HepG2 (cell line): ENCODE measurements around the gene PKLR. TPM values are rescaled to one million over a fixed set of nuclear protein-coding genes. Genes with fewer than 3 reads are reported as not detected.

Experiments
- BCL3 ChIP-seq: sonication (generic); formaldehyde crosslinking; IDR thresholded peaks from 2 replicates; pipeline ENCODE4 v1.5.1; 2020; ENCODE audit warnings: mild to moderate bottlenecking, missing genetic modification reagents, moderate library complexity
- CCAR2 ChIP-seq: fragments of 200-400 bp; formaldehyde crosslinking; optimal IDR thresholded peaks from 2 replicates; pipeline ENCODE3; 2018; ENCODE audit warnings: low read depth, mild to moderate bottlenecking, low read length, moderate library complexity
- CEBPG ChIP-seq: IDR thresholded peaks from 2 replicates; pipeline ENCODE4 v1.6.1; 2016
- CREM ChIP-seq, 2 experiments: sonication (generic) in 1 of 2; formaldehyde crosslinking in 1 of 2; IDR thresholded peaks; 2 replicates each; pipeline versions ENCODE4 v1.4.0 to v1.6.1; 2016 to 2020; ENCODE audit warnings: antibody characterized with exemption in 1 of 2, mild to moderate bottlenecking in 1 of 2, missing genetic modification reagents in 1 of 2
- DNMT1 ChIP-seq: sonication (generic); formaldehyde crosslinking; IDR thresholded peaks from 2 replicates; pipeline ENCODE4 v1.5.1; 2020; ENCODE audit warnings: mild to moderate bottlenecking, missing genetic modification reagents
- DR1 ChIP-seq: sonication (generic); formaldehyde crosslinking; IDR thresholded peaks from 2 replicates; pipeline ENCODE4 v1.8.0; 2021; ENCODE audit warnings: mild to moderate bottlenecking, missing genetic modification reagents, inconsistent platforms
- FIP1L1 ChIP-seq: fragments of 200-400 bp; formaldehyde crosslinking; IDR thresholded peaks from 2 replicates; pipeline ENCODE4 v1.6.1; 2018; ENCODE audit warnings: low read depth, mild to moderate bottlenecking, low read length, moderate library complexity, borderline replicate concordance; ENCODE audit not compliant: insufficient read depth
- FOSL2 ChIP-seq: sonication (generic); formaldehyde crosslinking; IDR thresholded peaks from 2 replicates; pipeline ENCODE4 v1.4.0; 2020; ENCODE audit warnings: missing genetic modification reagents
- GABPA ChIP-seq, 2 experiments: IDR thresholded peaks; 2 replicates each; pipeline ENCODE4 v1.6.1; 2011 to 2016; ENCODE audit warnings: low read depth in 2 of 2, low read length in 1 of 2, missing biosample characterization in 1 of 2, missing genetic modification characterization in 1 of 2
- KLF6 ChIP-seq: IDR thresholded peaks from 2 replicates; pipeline ENCODE4 v1.8.0; 2016; ENCODE audit warnings: missing biosample characterization, missing genetic modification reagents
- NFKB2 ChIP-seq: sonication (generic); formaldehyde crosslinking; IDR thresholded peaks from 2 replicates; pipeline ENCODE4 v1.4.0; 2020; ENCODE audit warnings: missing genetic modification reagents, borderline replicate concordance
- NRL ChIP-seq: sonication (generic); formaldehyde crosslinking; IDR thresholded peaks from 2 replicates; pipeline ENCODE4 v1.5.0; 2020; ENCODE audit warnings: missing genetic modification reagents, mild to moderate bottlenecking, moderate library complexity, borderline replicate concordance
- PAXIP1 ChIP-seq: sonication (generic); formaldehyde crosslinking; conservative IDR thresholded peaks from 2 replicates; pipeline ENCODE4 v1.4.0; 2020; ENCODE audit warnings: mild to moderate bottlenecking, missing genetic modification reagents, moderate library complexity
- PCBP1 ChIP-seq: fragments of 200-400 bp; formaldehyde crosslinking; IDR thresholded peaks from 2 replicates; pipeline ENCODE4 v1.6.1; 2017; ENCODE audit warnings: mild to moderate bottlenecking, low read depth, low read length, borderline replicate concordance
- PLSCR1 ChIP-seq: sonication (generic); formaldehyde crosslinking; IDR thresholded peaks from 2 replicates; pipeline ENCODE4 v1.5.0; 2020; ENCODE audit warnings: missing genetic modification reagents, mild to moderate bottlenecking, borderline replicate concordance
- PRMT3 ChIP-seq: sonication (generic); formaldehyde crosslinking; IDR thresholded peaks from 2 replicates; pipeline ENCODE4 v1.8.1; 2022; ENCODE audit warnings: low read depth, mild to moderate bottlenecking, moderate library complexity, missing genetic modification reagents, borderline replicate concordance
- RAD21 ChIP-seq: fragments of 450-650 bp; formaldehyde crosslinking; IDR thresholded peaks from 2 replicates; pipeline ENCODE4 v1.5.0; 2020; ENCODE audit warnings: mild to moderate bottlenecking
- ZNF224 ChIP-seq: sonication (generic); formaldehyde crosslinking; IDR thresholded peaks from 2 replicates; pipeline ENCODE4 v1.5.0; 2020; ENCODE audit warnings: mild to moderate bottlenecking, missing genetic modification reagents
- ZNF343 ChIP-seq: sonication (generic); formaldehyde crosslinking; IDR thresholded peaks from 2 replicates; pipeline ENCODE4 v1.4.0; 2020; ENCODE audit warnings: mild to moderate bottlenecking, missing genetic modification reagents
- ZNF441 ChIP-seq: sonication (generic); formaldehyde crosslinking; IDR thresholded peaks from 2 replicates; pipeline ENCODE4 v1.7.0; 2021; ENCODE audit warnings: missing genetic modification reagents, borderline replicate concordance
- ZNF460 ChIP-seq: sonication (generic); formaldehyde crosslinking; IDR thresholded peaks from 2 replicates; pipeline ENCODE4 v1.5.1; 2020; ENCODE audit warnings: missing genetic modification reagents, mild to moderate bottlenecking, borderline replicate concordance
- ZNF563 ChIP-seq: sonication (generic); formaldehyde crosslinking; IDR thresholded peaks from 2 replicates; pipeline ENCODE4 v1.8.0; 2022; ENCODE audit warnings: mild to moderate bottlenecking, moderate library complexity, missing genetic modification reagents
- ZNF615 ChIP-seq: sonication (generic); formaldehyde crosslinking; IDR thresholded peaks from 2 replicates; pipeline ENCODE4 v1.5.0; 2020; ENCODE audit warnings: mild to moderate bottlenecking, missing genetic modification reagents, borderline replicate concordance
- ZSCAN25 ChIP-seq: sonication (generic); formaldehyde crosslinking; IDR thresholded peaks from 2 replicates; pipeline ENCODE4 v1.8.0; 2022; ENCODE audit warnings: mild to moderate bottlenecking, missing genetic modification reagents
- ZSCAN31 ChIP-seq: sonication (generic); formaldehyde crosslinking; IDR thresholded peaks from 2 replicates; pipeline ENCODE4 v1.5.0; 2020; ENCODE audit warnings: low read depth, mild to moderate bottlenecking, missing genetic modification reagents
- polyA plus RNA-seq, 8 experiments: library from polyadenylated mRNA; depleted of rRNA in 3 of 8; stranded (reverse) in 7 of 8; unstranded in 1 of 8; fragments of >200 nt; fragmentation: Illumina TruSeq in 4 of 8; extraction: Trizol in 4 of 8; gene quantifications; 2 replicates each; pipeline versions ENCODE4 v1.2.1 to v1.2.3, GENCODE V29; 2011 to 2016; ENCODE audit warnings: low read depth in 4 of 8, missing spikeins in 1 of 8, mixed read lengths in 1 of 8; ENCODE audit not compliant: insufficient read depth in 1 of 8
- total RNA-seq, 5 experiments: library from RNA; depleted of rRNA; stranded (reverse); fragments of >200 nt; fragmentation: Illumina TruSeq; extraction: Trizol; gene quantifications; 2 replicates each; pipeline ENCODE4 v1.2.3, GENCODE V29; 2016; ENCODE audit warnings: low read depth in 1 of 5

Gene PKLR
- total and polyA plus RNA-seq, 2 of the 13 experiments (the other 11 are each of a cell fraction or from before 2014, with no cell fraction given): 10.3 to 29.3 TPM

GRCh38 chr1:155250633-155251449 lies 50.4 kb downstream of the PKLR start (continued):
- TF ChIP-seq BCL3 (CRISPR knock-in tag) (no peak), PAXIP1 (peak; percentile 47), CEBPG (CRISPR knock-in tag) (no peak), ZNF563 (CRISPR knock-in tag) (peak; percentile 56; the same call in 1 of the 2 replicates), KLF6 (CRISPR knock-in tag) (no peak), GABPA (IDR thresholded peaks at IDR 0.05; ENCODE audit: low read depth, low read length) (no peak), GABPA (CRISPR knock-in tag; IDR thresholded peaks at IDR 0.05; ENCODE audit: low read depth) (no peak; the same call in 1 of the 2 replicates), FOSL2 (0 out of 2 replicates have a peak, but pooled peaks have one; percentile 37), DNMT1 (no peak), ZNF615 (CRISPR knock-in tag) (no peak), ZSCAN31 (CRISPR knock-in tag) (peak; percentile 63), ZNF460 (no peak), NFKB2 (no peak), NRL (CRISPR knock-in tag) (no peak), PLSCR1 (no peak), ZSCAN25 (no peak), PRMT3 (no peak), ZNF441 (CRISPR knock-in tag) (no peak), DR1 (CRISPR knock-in tag) (no peak), PCBP1 (no peak), FIP1L1 (no peak), CREM (IDR thresholded peaks at IDR 0.05) (no peak), CREM (CRISPR knock-in tag; IDR thresholded peaks at IDR 0.05) (no peak), RAD21 (CRISPR knock-in tag) (peak; percentile 97), ZNF224 (CRISPR knock-in tag) (no peak), ZNF343 (CRISPR knock-in tag) (no peak), CCAR2 (no peak)
